HepG2 (cell line): ENCODE data around the gene DMTF1. TPM values are rescaled to one million over a fixed set of nuclear protein-coding genes. Genes with fewer than 3 reads are reported as not detected.
A peak's percentile ranks its signal among the peaks of the same experiment; 100 is the strongest.

Experiments used
- ATAC-seq: fragments of 200-7000 bp; cut with Tn5 transposase; 3 replicates; pipeline ENCODE4 v1.9.1; 2020; ENCODE audit warnings: mild to moderate bottlenecking, moderate library complexity
- BruUV-seq: library from RNA; stranded (reverse); fragments of 400-500 nt; replicated peaks from 2 replicates; lab custom pipeline; 2021; lab: Mats Ljungman, UMichigan
- CTCF ChIA-PET: fragments of 300-600 bp; formaldehyde crosslinking; extraction: SDS; loops from one replicate; lab custom pipeline; 2021; ENCODE audit warnings: low total read pairs, inconsistent platforms, low intra/inter-chr PET ratio; lab: Yijun Ruan, JAX
- POLR2A ChIA-PET: fragments of 350-600 bp; sonication (Branson Sonifier 250); formaldehyde crosslinking; loops from one replicate; lab custom pipeline; 2020; ENCODE audit warnings: antibody characterized with exemption, inconsistent platforms; lab: Yijun Ruan, JAX
- DNase-seq: peaks from one replicate; pipeline ENCODE4 v3.0.0-alpha.2; 2015; ENCODE audit warnings: low spot score
- FAIRE-seq: peaks from 3 replicates; lab custom pipeline; 2011; peaks lifted over from hg19 to GRCh38; lab: Jason Lieb, UNC
- H2AFZ ChIP-seq: one replicate; pipeline ENCODE4 v1.6.1; 2011; ENCODE audit warnings: low read length, inconsistent platforms
- H3K27ac ChIP-seq: fragments of 300-600 bp; 3 replicates; pipeline ENCODE4 v1.8.0; 2011; ENCODE audit warnings: mixed run types, mild to moderate bottlenecking, mixed read lengths, low read length, inconsistent platforms; ENCODE audit not compliant: insufficient read depth; ENCODE audit errors: extremely low read length
- H3K27me3 ChIP-seq, 2 experiments: fragments of 200-600 bp in 1 of 2; 2 replicates in 1 of 2; 3 replicates in 1 of 2; pipeline versions ENCODE4 v1.6.0 to v1.8.0; 2011; ENCODE audit warnings: low read length in 2 of 2, mild to moderate bottlenecking in 2 of 2, moderate library complexity in 2 of 2, inconsistent platforms in 1 of 2; ENCODE audit not compliant: insufficient read depth in 2 of 2, control insufficient read depth in 1 of 2
- H3K36me3 ChIP-seq, 2 experiments: fragments of 200-600 bp in 1 of 2; replicated peaks in 1 of 2; 2 replicates in 1 of 2; 3 replicates in 1 of 2; pipeline versions ENCODE4 v1.5.1 to v1.8.0; 2011; ENCODE audit warnings: low read length in 2 of 2, inconsistent platforms in 1 of 2; ENCODE audit not compliant: insufficient read depth in 2 of 2, control insufficient read depth in 1 of 2
- H3K4me1 ChIP-seq: 2 replicates; pipeline ENCODE4 v1.5.1; 2012; ENCODE audit warnings: low read length, inconsistent platforms; ENCODE audit not compliant: insufficient read depth
- H3K4me2 ChIP-seq: 2 replicates; pipeline ENCODE4 v1.6.0; 2011; ENCODE audit warnings: low read depth, low read length, inconsistent platforms
- H3K4me3 ChIP-seq, 3 experiments: fragments of 200-600 bp in 1 of 3; sonication (generic), shearing (Covaris generic) in 1 of 3; replicated peaks in 1 of 3; 2 replicates each; pipeline ENCODE4 v1.5.1; 2011 to 2016; ENCODE audit warnings: low read length in 3 of 3, inconsistent platforms in 2 of 3, low read depth in 2 of 3, mild to moderate bottlenecking in 2 of 3, control low read depth in 1 of 3, mixed read lengths in 1 of 3; ENCODE audit not compliant: insufficient read depth in 1 of 3
- H3K79me2 ChIP-seq: one replicate; pipeline ENCODE4 v1.6.1; 2011; ENCODE audit warnings: low read length, inconsistent platforms; ENCODE audit not compliant: insufficient read depth
- H3K9ac ChIP-seq: 2 replicates; pipeline ENCODE4 v1.6.0; 2011; ENCODE audit warnings: mild to moderate bottlenecking, low read depth, low read length, inconsistent platforms; ENCODE audit not compliant: insufficient read depth
- H3K9me3 ChIP-seq: 2 replicates; pipeline ENCODE4 v1.5.1; 2012; ENCODE audit warnings: mild to moderate bottlenecking, low read length
- H4K20me1 ChIP-seq: 2 replicates; pipeline ENCODE4 v1.6.0; 2011; ENCODE audit warnings: inconsistent platforms, mild to moderate bottlenecking, low read length, moderate library complexity; ENCODE audit not compliant: insufficient read depth
- ATF5 ChIP-seq: sonication (generic); formaldehyde crosslinking; IDR thresholded peaks from 2 replicates; pipeline ENCODE4 v1.4.0; 2020; ENCODE audit warnings: mild to moderate bottlenecking, low read depth, missing genetic modification reagents
- HNRNPL ChIP-seq: fragments of 200-400 bp; formaldehyde crosslinking; IDR thresholded peaks from 2 replicates; pipeline ENCODE4 v1.6.1; 2017; ENCODE audit warnings: mild to moderate bottlenecking, low read depth, low read length
- MTA1 ChIP-seq: sonication (generic); formaldehyde crosslinking; IDR thresholded peaks from 2 replicates; pipeline ENCODE4 v1.4.0; 2020; ENCODE audit warnings: missing genetic modification reagents, mild to moderate bottlenecking, borderline replicate concordance
- RBFOX2 ChIP-seq: fragments of 200-400 bp; formaldehyde crosslinking; IDR thresholded peaks from 2 replicates; pipeline ENCODE4 v1.6.1; 2017; ENCODE audit warnings: low read depth, mild to moderate bottlenecking, low read length
- RFX1 ChIP-seq: fragments of 450-650 bp; IDR thresholded peaks from 2 replicates; pipeline ENCODE4 v1.6.1; 2017
- SP5 ChIP-seq: IDR thresholded peaks from 2 replicates; pipeline ENCODE4 v1.6.1; 2016; ENCODE audit warnings: low read depth, borderline replicate concordance
- ZBTB7A ChIP-seq: sonication (generic); formaldehyde crosslinking; IDR thresholded peaks from 2 replicates; pipeline ENCODE4 v1.8.0; 2022; ENCODE audit warnings: mild to moderate bottlenecking, missing genetic modification reagents
- ZMYM3 ChIP-seq: sonication (generic); formaldehyde crosslinking; IDR thresholded peaks from 2 replicates; pipeline ENCODE4 v1.5.1; 2020; ENCODE audit warnings: mild to moderate bottlenecking, missing genetic modification reagents
- ZNF335 ChIP-seq: sonication (generic); formaldehyde crosslinking; IDR thresholded peaks from 2 replicates; pipeline ENCODE4 v1.4.0; 2020; ENCODE audit warnings: missing genetic modification reagents
- ZNF558 ChIP-seq: sonication (generic); formaldehyde crosslinking; IDR thresholded peaks from 2 replicates; pipeline ENCODE4 v1.9.0; 2022; ENCODE audit warnings: mild to moderate bottlenecking, missing genetic modification reagents, borderline replicate concordance
- ZNF607 ChIP-seq: sonication (generic); formaldehyde crosslinking; IDR thresholded peaks from 2 replicates; pipeline ENCODE4 v1.5.1; 2020; ENCODE audit warnings: missing genetic modification reagents, mild to moderate bottlenecking, borderline replicate concordance
- ZNF615 ChIP-seq: sonication (generic); formaldehyde crosslinking; IDR thresholded peaks from 2 replicates; pipeline ENCODE4 v1.5.0; 2020; ENCODE audit warnings: mild to moderate bottlenecking, missing genetic modification reagents, borderline replicate concordance
- ZNF639 ChIP-seq: conservative IDR thresholded peaks from 2 replicates; pipeline ENCODE4 v1.6.1; 2018; ENCODE audit warnings: missing genetic modification reagents
- ZSCAN25 ChIP-seq: sonication (generic); formaldehyde crosslinking; IDR thresholded peaks from 2 replicates; pipeline ENCODE4 v1.8.0; 2022; ENCODE audit warnings: mild to moderate bottlenecking, missing genetic modification reagents
- ZSCAN29 ChIP-seq: sonication (generic); formaldehyde crosslinking; conservative IDR thresholded peaks from 2 replicates; pipeline ENCODE4 v1.4.0; 2020; ENCODE audit warnings: mild to moderate bottlenecking, missing genetic modification reagents
- WGBS: methylation state at CpG from one replicate; pipeline ENCODE4 v1.1.6; 2017; ENCODE audit warnings: low lambda C conversion rate; 5-methylcytosine and 5-hydroxymethylcytosine counted together
- in situ Hi-C: cut with HindIII; loops from 2 replicates; pipeline ENCODE4 v1.10.0; 2017; ENCODE audit warnings: low pct_unique_long_range_greater_than_20kb; ENCODE audit not compliant: extremely low pct_ligation_motif_present
- intact Hi-C: fragments of 100-400 bp; cut with micrococcal nuclease; formaldehyde crosslinking; loops from one replicate; pipeline ENCODE4 v1.10.0; 2022; ENCODE audit not compliant: unreplicated experiment
- polyA plus RNA-seq, 8 experiments: library from polyadenylated mRNA; depleted of rRNA in 3 of 8; stranded (reverse) in 7 of 8; unstranded in 1 of 8; fragments of >200 nt; fragmentation: Illumina TruSeq in 4 of 8; extraction: Trizol in 4 of 8; gene quantifications; 2 replicates each; pipeline versions ENCODE4 v1.2.1 to v1.2.3, GENCODE V29; 2011 to 2016; ENCODE audit warnings: low read depth in 4 of 8, missing spikeins in 1 of 8, mixed read lengths in 1 of 8; ENCODE audit not compliant: insufficient read depth in 1 of 8
- total RNA-seq, 5 experiments: library from RNA; depleted of rRNA; stranded (reverse); fragments of >200 nt; fragmentation: Illumina TruSeq; extraction: Trizol; gene quantifications; 2 replicates each; pipeline ENCODE4 v1.2.3, GENCODE V29; 2016; ENCODE audit warnings: low read depth in 1 of 5
- TF ChIP-seq, protein P1 (sequence below): sonication (generic); formaldehyde crosslinking; IDR thresholded peaks from 2 replicates; pipeline ENCODE4 v1.5.0; 2020; ENCODE audit warnings: missing genetic modification reagents

Gene DMTF1
- total and polyA plus RNA-seq, 2 of the 13 experiments (the other 11 are each of a cell fraction or from before 2014, with no cell fraction given), result 45.8 to 132 TPM

DNA sequence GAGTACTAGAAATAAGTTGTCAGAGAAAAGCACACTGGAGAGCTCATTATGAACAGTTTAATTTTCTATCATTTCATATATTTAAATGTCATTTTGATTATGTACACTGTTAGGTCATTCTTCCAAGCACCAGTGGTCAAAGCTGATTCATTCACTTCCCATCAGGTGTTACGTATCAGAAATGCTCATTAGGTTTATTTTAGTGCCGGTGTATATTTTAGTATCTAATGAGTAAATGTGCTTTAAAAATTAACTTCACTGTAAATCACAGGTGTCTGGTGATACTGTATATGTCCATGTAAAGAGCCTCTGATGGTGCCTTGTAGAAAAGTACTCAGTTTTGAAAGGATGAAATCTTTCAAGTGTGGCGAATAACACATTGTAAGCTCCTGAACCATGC is 3.5 kb downstream of the DMTF1 start:
- in situ Hi-C loops (no loop called here), intact Hi-C loops (no loop called here)
- TF ChIP-seq ZNF335 (CRISPR knock-in tag), result no peak
- 0 out of 2 replicates have a peak, but pooled peaks have one; percentile 17 for TF ChIP-seq RBFOX2
- Histone ChIP-seq H3K79me2 (peaks cover 75% of the 10 kb centered on the region), H3K4me3 (no peak overlapping the region; a peak in 1 of 6 replicates), H2AFZ (no peak overlapping the region), H3K4me2 (peak overlapping the region; percentile 71; the same call in 1 of the 2 replicates), H3K9ac (no peak overlapping the region), H3K27ac (no peak overlapping the region), H4K20me1 (no peaks in the 10 kb centered on the region; the same call in 1 of the 2 replicates), H3K9me3 (no peaks in the 10 kb centered on the region), H3K27me3 (no peaks in the 10 kb centered on the region; a peak in 1 of 5 replicates), H3K4me1 (peaks cover 43% of the 10 kb centered on the region), H3K36me3 (no peaks in the 10 kb centered on the region; a peak in 2 of 5 replicates)
- POLR2A ChIA-PET, result interaction anchor here (2.5 kb wide), 1 partner anchor 64 kb away, joined by 7 read pairs; the partner anchor contains the start of gene TMEM243
- CTCF ChIA-PET, result no interaction called here
- no peak for ATAC-seq
- 78% methylated on average over 3 of the region's 3 CpGs for WGBS
- DNase-seq, result no peak
- FAIRE-seq, result no peak
- no TSS peak for BruUV-seq

- 93% methylated on average over 2 of the region's 2 CpGs for WGBS
- ChIA-PET CTCF (no interaction called here), POLR2A (no interaction called here)
- ATAC-seq, result no peak
- no peak overlapping the region for H3K9ac ChIP-seq
- peaks cover 36% of the 10 kb centered on the region for H3K4me1 ChIP-seq
- peaks cover 77% of the 10 kb centered on the region for H3K79me2 ChIP-seq
- H4K20me1 ChIP-seq, result no peaks in the 10 kb centered on the region; the same call in 1 of the 2 replicates
- H3K4me2 ChIP-seq, result no peak overlapping the region; the same call in 1 of the 2 replicates
- BruUV-seq, result no TSS peak
- intact Hi-C loops (no loop called here), in situ Hi-C loops (no loop called here)
- H3K27ac ChIP-seq, result no peak overlapping the region
- no peaks in the 10 kb centered on the region for H3K9me3 ChIP-seq
- no peak for DNase-seq
- H3K4me3 ChIP-seq, result peak overlapping the region in 2 of 3 experiments; percentile 4 to 8; a peak in 1 of 6 replicates
- H3K27me3 ChIP-seq, result no peaks in the 10 kb centered on the region; a peak in 1 of 5 replicates
- H3K36me3 ChIP-seq, result no peaks in the 10 kb centered on the region; a peak in 2 of 5 replicates
- FAIRE-seq, result no peak
- no peak overlapping the region for H2AFZ ChIP-seq
- no peak for TF ChIP-seq ZSCAN25 (CRISPR knock-in tag)
- TF ChIP-seq ZNF639 (CRISPR knock-in tag), result no peak
- no peak for TF ChIP-seq ZNF558 (CRISPR knock-in tag)
- no peak for TF ChIP-seq ZNF607 (CRISPR knock-in tag)
- no peak for TF ChIP-seq RFX1
- TF ChIP-seq, protein P1, sequence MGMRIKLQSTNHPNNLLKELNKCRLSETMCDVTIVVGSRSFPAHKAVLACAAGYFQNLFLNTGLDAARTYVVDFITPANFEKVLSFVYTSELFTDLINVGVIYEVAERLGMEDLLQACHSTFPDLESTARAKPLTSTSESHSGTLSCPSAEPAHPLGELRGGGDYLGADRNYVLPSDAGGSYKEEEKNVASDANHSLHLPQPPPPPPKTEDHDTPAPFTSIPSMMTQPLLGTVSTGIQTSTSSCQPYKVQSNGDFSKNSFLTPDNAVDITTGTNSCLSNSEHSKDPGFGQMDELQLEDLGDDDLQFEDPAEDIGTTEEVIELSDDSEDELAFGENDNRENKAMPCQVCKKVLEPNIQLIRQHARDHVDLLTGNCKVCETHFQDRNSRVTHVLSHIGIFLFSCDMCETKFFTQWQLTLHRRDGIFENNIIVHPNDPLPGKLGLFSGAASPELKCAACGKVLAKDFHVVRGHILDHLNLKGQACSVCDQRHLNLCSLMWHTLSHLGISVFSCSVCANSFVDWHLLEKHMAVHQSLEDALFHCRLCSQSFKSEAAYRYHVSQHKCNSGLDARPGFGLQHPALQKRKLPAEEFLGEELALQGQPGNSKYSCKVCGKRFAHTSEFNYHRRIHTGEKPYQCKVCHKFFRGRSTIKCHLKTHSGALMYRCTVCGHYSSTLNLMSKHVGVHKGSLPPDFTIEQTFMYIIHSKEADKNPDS, result no peak
- TF ChIP-seq SP5 (CRISPR knock-in tag), result no peak
- TF ChIP-seq ZNF615 (CRISPR knock-in tag), result no peak
- no peak for TF ChIP-seq ZSCAN29 (CRISPR knock-in tag)
- no peak for TF ChIP-seq ATF5
- no peak for TF ChIP-seq ZMYM3 (CRISPR knock-in tag)
- no peak for TF ChIP-seq ZBTB7A
- no peak for TF ChIP-seq MTA1 (CRISPR knock-in tag)
- TF ChIP-seq HNRNPL, result no peak
Measured at GRCh38 chr7:87156709-87157108, 4.5 kb downstream of the DMTF1 start.
